Upper lobe of right lung (tissue), 1 donor: ENCODE data around the gene SH3GL1. TPM values are rescaled to one million over a fixed set of nuclear protein-coding genes. Genes with fewer than 3 reads are reported as not detected.

Experiments
- ATAC-seq: fragments of 200-7000 bp; cut with Tn5 transposase; one replicate; pipeline ENCODE4 v1.9.1; 2020; ENCODE audit warnings: mild to moderate bottlenecking, moderate library complexity
- DNase-seq: peaks from one replicate; pipeline ENCODE4 v3.0.0-alpha.2; 2020
- H3K27ac ChIP-seq: fragments of 200-600 bp; one replicate; pipeline ENCODE4 v1.8.0; 2022
- H3K27me3 ChIP-seq: fragments of 200-600 bp; one replicate; pipeline ENCODE4 v1.8.0; 2022; ENCODE audit warnings: mild to moderate bottlenecking
- H3K36me3 ChIP-seq: fragments of 200-600 bp; one replicate; pipeline ENCODE4 v1.8.0; 2022
- H3K4me1 ChIP-seq: fragments of 200-600 bp; one replicate; pipeline ENCODE4 v1.8.0; 2022
- H3K4me3 ChIP-seq: fragments of 200-600 bp; one replicate; pipeline ENCODE4 v1.8.0; 2022; ENCODE audit warnings: mild to moderate bottlenecking
- H3K9me3 ChIP-seq: fragments of 200-600 bp; one replicate; pipeline ENCODE4 v1.8.0; 2022
- CTCF ChIP-seq: fragments of 200-600 bp; IDR thresholded peaks from one replicate; pipeline ENCODE4 v1.8.0; 2022; ENCODE audit warnings: antibody characterized with exemption
- intact Hi-C: fragments of 100-400 bp; cut with DNase I; formaldehyde crosslinking; loops from one replicate; pipeline ENCODE4 v1.11.0; 2022
- total RNA-seq: library from RNA; stranded (reverse); fragmentation: NEBNext Ultra II Directional; extraction: Animal tissue kit (Norgen Biotek cat#: 25700); gene quantifications from one replicate; pipeline ENCODE4 v1.2.1, GENCODE V29; 2021
- donor health status: DM: no; HTN: yes; CAD: no; lungs with severe emphysema.

The SH3GL1 gene
- total RNA-seq, 1 donor from 2014 or later = 47.6 TPM

GRCh38 chr19:4378886-4379285 lies 21.5 kb downstream of the SH3GL1 start:
- H3K27me3 ChIP-seq = no peaks in the 10 kb centered on the region
- TF ChIP-seq CTCF = no peak
- peak overlapping the region; percentile 82 for H3K27ac ChIP-seq

GRCh38 chr19:4376991-4377781 lies 23.2 kb downstream of the SH3GL1 start:
- no peak for DNase-seq
- no peaks in the 10 kb centered on the region for H3K36me3 ChIP-seq
- intact Hi-C loops = no loop called here
- no peaks in the 10 kb centered on the region for H3K9me3 ChIP-seq
- no peaks in the 10 kb centered on the region for H3K27me3 ChIP-seq
- H3K4me3 ChIP-seq = no peak overlapping the region
- H3K27ac ChIP-seq = peak overlapping the region; percentile 17
- ATAC-seq = no peak
- TF ChIP-seq CTCF = no peak
- peaks cover 81% of the 10 kb centered on the region for H3K4me1 ChIP-seq

More at GRCh38 chr19:4378886-4379285, 21.5 kb downstream of the SH3GL1 start:
- ATAC-seq = no peak
- intact Hi-C loops = no loop called here
- peaks cover 8% of the 10 kb centered on the region for H3K36me3 ChIP-seq
- DNase-seq = no peak
- peaks cover 64% of the 10 kb centered on the region for H3K4me1 ChIP-seq
- H3K9me3 ChIP-seq = no peaks in the 10 kb centered on the region
- H3K4me3 ChIP-seq = no peak overlapping the region

- Histone ChIP-seq H3K4me1 (peaks cover 87% of the 10 kb centered on the region), H3K36me3 (no peaks in the 10 kb centered on the region), H3K27ac (no peak overlapping the region), H3K9me3 (no peaks in the 10 kb centered on the region), H3K4me3 (no peak overlapping the region), H3K27me3 (no peaks in the 10 kb centered on the region)
- no peak for DNase-seq
- intact Hi-C loops = no loop called here
- no peak for TF ChIP-seq CTCF
- ATAC-seq = no peak
These were observed 23.7 kb downstream of the SH3GL1 start for GRCh38 chr19:4376671-4376990.

GRCh38 chr19:4376028-4376670 lies 24.2 kb downstream of the SH3GL1 start:
- TF ChIP-seq CTCF = no peak
- peak overlapping the region; percentile 83 for H3K27ac ChIP-seq
- no peaks in the 10 kb centered on the region for H3K27me3 ChIP-seq
- intact Hi-C loops = no loop called here
- DNase-seq (no peak), ATAC-seq (no peak)
- H3K9me3 ChIP-seq = no peaks in the 10 kb centered on the region
- no peak overlapping the region for H3K4me3 ChIP-seq
- peaks cover 90% of the 10 kb centered on the region for H3K4me1 ChIP-seq
- H3K36me3 ChIP-seq = no peaks in the 10 kb centered on the region

- Histone ChIP-seq H3K9me3 (no peaks in the 10 kb centered on the region), H3K27ac (peak overlapping the region; percentile 83), H3K27me3 (no peaks in the 10 kb centered on the region), H3K4me1 (peaks cover 94% of the 10 kb centered on the region), H3K36me3 (no peaks in the 10 kb centered on the region), H3K4me3 (no peak overlapping the region)
- intact Hi-C loops = no loop called here
- ATAC-seq (peak; percentile 50), DNase-seq (peak; percentile 83)
- TF ChIP-seq CTCF = peak; percentile 25
These were observed 25.0 kb downstream of the SH3GL1 start for GRCh38 chr19:4375164-4376027.
